ENCODE measurements around the gene MFAP2. TPM values are rescaled to one million over a fixed set of nuclear protein-coding genes. Genes with fewer than 3 reads are reported as not detected.

Gene MFAP2
- total RNA-seq, 1 experiment from 2014 or later: 12.9 TPM

- no TSS peak for BruUV-seq (replicated peaks)
- Histone ChIP-seq H3K27me3 (ENCODE audit: control insufficient read depth, insufficient read depth, low read length) (no peaks in the 10 kb centered on the region), H3K9me3 (ENCODE audit: control insufficient read depth, insufficient read depth, low read depth, low read length) (no peaks in the 10 kb centered on the region), H3K36me3 (ENCODE audit: control insufficient read depth, insufficient read depth, low read length) (no peaks in the 10 kb centered on the region), H3K4me1 (ENCODE audit: control insufficient read depth, insufficient read depth, low read length) (peaks cover 25% of the 10 kb centered on the region), H3K4me3 (ENCODE audit: low read depth in 2 of 2, low read length in 2 of 2) (no peak overlapping the region), H3K27ac (ENCODE audit: low read length) (no peak overlapping the region)
- in situ Hi-C loops (cut with HindIII; ENCODE audit: low pct_unique_long_range_greater_than_20kb, low sequenced_read_pairs) (no loop called here), intact Hi-C loops (cut with micrococcal nuclease; ENCODE audit: unreplicated experiment) (no loop called here)
- CTCF ChIA-PET: interaction anchor here (0.6 kb wide), 1 partner anchor 44 kb away, joined by 8 read pairs; no protein-coding TSS in a partner anchor
- TF ChIP-seq REST (IDR thresholded peaks at IDR 0.05; ENCODE audit: insufficient read depth in 1 of 2, low read depth in 2 of 2, low read length in 1 of 2) (no peak), CTCF (IDR thresholded peaks at IDR 0.05) (no peak), TCF7L2 (IDR thresholded peaks at IDR 0.05; ENCODE audit: low read depth, low read length) (no peak)
- DNase-seq (ENCODE audit: low read depth, low spot score) (no peak), ATAC-seq (no peak)
- POLR2A ChIA-PET: no interaction called here
Observed at GRCh38 chr1:17008208-17008855, 27.9 kb upstream of the MFAP2 start.

- H3K9me3 ChIP-seq (ENCODE audit: control insufficient read depth, insufficient read depth, low read depth, low read length): no peaks in the 10 kb centered on the region
- H3K4me3 ChIP-seq (ENCODE audit: low read depth in 2 of 2, low read length in 2 of 2): no peak overlapping the region
- in situ Hi-C loops (cut with HindIII; ENCODE audit: low pct_unique_long_range_greater_than_20kb, low sequenced_read_pairs) (no loop called here), intact Hi-C loops (cut with micrococcal nuclease; ENCODE audit: unreplicated experiment) (no loop called here)
- no peak overlapping the region for H3K27ac ChIP-seq (ENCODE audit: low read length)
- TF ChIP-seq REST (IDR thresholded peaks at IDR 0.05; ENCODE audit: insufficient read depth in 1 of 2, low read depth in 2 of 2, low read length in 1 of 2) (no peak), TCF7L2 (IDR thresholded peaks at IDR 0.05; ENCODE audit: low read depth, low read length) (no peak), POLR2AphosphoS5 (IDR thresholded peaks at IDR 0.05; ENCODE audit: low read depth, low read length) (no peak), SIN3A (IDR thresholded peaks at IDR 0.05; ENCODE audit: borderline replicate concordance, insufficient read depth, low read depth, low read length) (no peak), CTCF (IDR thresholded peaks at IDR 0.05) (no peak)
- DNase-seq (ENCODE audit: low read depth, low spot score) (no peak), ATAC-seq (no peak)
- H3K27me3 ChIP-seq (ENCODE audit: control insufficient read depth, insufficient read depth, low read length): no peaks in the 10 kb centered on the region
- POLR2A ChIA-PET: interaction anchor here (0.6 kb wide), 2 partner anchors 23 to 73 kb away, joined by 3 to 6 read pairs; no protein-coding TSS in a partner anchor
- CTCF ChIA-PET: interaction anchor here (0.7 kb wide), 2 partner anchors 17 to 61 kb away, joined by 5 to 12 read pairs; no protein-coding TSS in a partner anchor
- BruUV-seq (replicated peaks): no TSS peak
- H3K4me1 ChIP-seq (ENCODE audit: control insufficient read depth, insufficient read depth, low read length): peaks cover 13% of the 10 kb centered on the region
- no peaks in the 10 kb centered on the region for H3K36me3 ChIP-seq (ENCODE audit: control insufficient read depth, insufficient read depth, low read length)
Observed at GRCh38 chr1:17007121-17007520, 26.7 kb upstream of the MFAP2 start.
